GM18502 (cell line): Measurements from ENCODE around the gene ZNF407.

Experiments
- ATAC-seq: cut with Tn5 transposase; IDR thresholded peaks from one replicate; pipeline ENCODE4 v1.9.1; 2021; ENCODE audit warnings: mild to moderate bottlenecking; ENCODE audit not compliant: unreplicated experiment, poor library complexity

The ZNF407 gene

DNA sequence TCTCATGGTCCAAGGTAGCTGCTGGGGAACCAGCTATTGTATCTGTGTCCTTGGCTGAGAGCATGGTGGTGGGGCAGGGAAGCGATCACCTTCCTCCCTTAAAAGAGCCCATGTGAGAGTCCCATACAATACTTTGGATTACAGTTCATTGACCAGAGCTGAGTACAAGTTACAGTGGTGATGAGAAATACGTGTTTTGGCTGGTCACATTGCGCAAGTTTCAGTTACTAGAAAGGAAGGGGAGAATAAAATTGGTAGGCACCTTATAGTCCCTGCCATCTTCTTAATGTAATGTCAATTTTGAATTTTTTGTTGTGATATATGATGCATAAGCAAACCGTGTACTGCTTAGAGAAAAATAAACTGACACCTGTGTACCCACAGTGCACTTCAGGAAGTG lies 67.7 kb downstream of the ZNF407 start:
- no peak for ATAC-seq

DNA sequence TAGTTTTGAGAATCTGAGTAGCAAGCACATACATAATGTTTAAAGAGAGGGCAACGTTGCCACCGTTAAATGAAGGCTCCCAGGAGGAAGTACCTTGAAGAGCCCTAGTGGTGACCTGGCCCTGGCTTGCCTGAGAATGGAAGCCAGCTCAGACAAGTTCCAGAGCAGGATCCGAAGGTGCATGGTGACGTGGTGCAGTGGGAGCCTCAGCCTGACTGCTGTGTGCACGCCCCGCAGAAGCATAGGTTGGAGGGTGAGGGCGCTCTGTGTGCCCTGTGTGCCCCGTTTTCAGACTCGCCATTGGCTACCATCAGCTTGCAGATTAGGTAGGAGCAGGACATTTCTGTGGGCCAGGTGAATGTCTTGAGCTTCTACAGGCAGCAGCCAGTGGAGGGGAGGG lies 68.2 kb downstream of the ZNF407 start:
- no peak for ATAC-seq

DNA sequence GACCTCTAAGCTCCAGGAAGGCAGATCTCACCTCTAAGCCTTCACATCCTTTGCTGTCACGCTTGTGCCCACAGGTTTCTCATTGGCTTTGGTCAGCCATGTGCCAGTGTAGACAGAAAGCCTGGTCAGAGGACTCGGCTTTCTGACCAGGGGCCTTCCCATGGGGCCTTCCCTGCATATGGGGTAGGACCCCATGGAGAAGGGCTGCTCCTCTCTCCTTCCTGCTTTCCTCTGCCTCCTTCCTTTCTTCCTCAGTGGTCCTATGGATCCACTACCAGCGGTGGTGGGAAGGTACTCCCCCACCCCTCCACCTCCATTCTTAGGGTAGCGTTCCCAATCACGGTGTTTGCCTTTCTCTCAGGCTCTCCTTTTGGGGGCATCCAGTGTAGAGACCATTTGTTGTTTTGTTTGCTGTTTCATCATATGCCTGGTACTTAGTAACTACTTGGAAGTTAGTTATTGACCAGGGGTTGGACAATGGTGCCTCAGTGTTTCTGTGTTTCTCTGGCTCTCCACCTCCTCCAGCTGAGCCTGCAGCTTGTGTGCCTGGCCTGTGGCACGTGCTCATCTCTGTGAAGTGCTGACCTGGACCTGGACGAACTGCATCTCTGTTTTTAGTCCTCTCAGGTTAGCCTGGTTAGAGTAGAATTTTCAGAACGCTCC lies 71.6 kb downstream of the ZNF407 start:
- ATAC-seq, result no peak

DNA sequence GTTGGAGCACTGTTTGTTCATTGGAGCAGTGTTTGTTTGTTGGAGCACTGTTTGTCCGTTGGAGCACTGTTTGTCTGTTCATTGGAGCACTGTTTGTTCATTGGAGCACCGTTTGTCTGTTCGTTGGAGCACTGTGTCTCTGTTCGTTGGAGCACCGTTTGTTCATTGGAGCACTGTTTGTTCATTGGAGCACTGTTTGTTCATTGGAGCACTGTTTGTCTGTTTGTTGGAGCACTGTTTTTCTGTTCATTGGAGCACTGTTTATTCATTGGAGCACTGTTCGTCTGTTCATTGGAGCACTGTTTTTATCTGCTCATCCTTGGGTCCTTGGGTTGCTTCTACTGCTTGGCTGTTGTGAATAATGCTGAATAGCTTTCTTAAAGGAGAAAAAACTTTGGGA lies 74.7 kb downstream of the ZNF407 start:
- no peak for ATAC-seq

DNA sequence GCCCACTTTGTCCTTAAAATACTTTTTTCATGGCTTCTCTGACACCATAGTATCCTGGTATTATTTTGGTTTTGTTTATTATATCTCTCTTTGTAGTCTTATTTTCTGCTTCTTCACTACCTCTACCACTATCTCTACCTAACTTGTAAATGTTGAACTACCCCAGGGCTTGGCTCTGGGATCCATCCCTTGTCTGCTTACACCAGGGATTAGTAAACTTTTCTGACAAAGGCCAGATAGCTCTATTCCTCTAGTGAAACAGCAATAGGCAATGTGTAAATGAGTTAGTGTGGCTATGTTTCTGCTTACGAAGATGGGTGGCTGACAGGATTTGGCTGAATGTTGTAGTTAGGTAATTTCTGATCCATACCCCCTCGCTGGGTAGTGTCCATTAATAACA lies 76.8 kb downstream of the ZNF407 start:
- ATAC-seq, result no peak

DNA sequence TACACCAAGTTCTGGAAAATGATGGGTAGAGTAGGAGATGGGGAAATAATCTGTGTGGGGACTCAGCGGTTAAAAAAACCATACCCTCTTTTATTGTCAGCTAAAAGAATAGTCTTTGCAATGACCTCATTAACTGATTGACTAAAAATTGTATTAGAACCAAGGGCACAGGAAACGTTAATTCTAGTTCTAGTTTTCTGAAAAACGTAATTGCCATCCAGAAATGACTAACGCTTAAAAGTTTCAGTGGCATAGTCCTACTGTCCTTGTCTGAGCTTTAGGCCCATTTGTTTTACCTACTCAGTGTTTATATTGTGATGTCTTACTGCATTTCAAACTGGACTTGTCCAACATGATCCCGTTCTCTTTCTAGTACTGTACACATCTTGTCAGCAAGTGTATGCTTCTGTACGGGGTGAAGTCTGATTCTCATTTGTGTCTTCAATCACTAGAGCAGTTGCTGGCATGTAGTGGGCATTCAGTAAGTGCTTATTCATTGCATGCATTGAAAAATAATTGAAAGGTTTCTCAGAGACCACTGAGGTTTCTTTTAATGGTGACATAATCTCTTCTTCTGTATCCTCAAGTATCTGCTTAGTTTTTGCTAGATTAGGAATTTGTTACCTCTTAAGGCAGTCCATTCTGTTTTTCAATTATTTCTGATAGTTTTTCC lies 81.5 kb downstream of the ZNF407 start:
- ATAC-seq, result no peak

DNA sequence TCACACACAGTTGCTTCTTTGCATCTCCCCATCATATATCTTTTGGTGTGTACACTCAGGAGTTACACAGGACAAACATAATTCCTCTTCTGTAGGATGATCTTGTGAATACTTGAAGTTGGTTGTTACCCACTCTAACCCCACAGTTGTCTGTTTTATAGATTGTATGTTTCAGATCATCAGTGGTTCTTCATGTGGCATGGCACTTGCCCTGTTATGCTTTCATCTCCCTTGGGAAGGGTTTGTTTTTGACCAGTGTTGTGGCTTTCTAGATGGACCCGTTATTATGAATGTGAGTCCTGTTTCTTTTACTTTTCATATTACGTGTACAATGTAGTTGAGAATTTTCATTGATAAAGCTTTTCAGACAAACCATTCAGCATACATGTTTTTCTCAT lies 82.0 kb downstream of the ZNF407 start:
- no peak for ATAC-seq

DNA sequence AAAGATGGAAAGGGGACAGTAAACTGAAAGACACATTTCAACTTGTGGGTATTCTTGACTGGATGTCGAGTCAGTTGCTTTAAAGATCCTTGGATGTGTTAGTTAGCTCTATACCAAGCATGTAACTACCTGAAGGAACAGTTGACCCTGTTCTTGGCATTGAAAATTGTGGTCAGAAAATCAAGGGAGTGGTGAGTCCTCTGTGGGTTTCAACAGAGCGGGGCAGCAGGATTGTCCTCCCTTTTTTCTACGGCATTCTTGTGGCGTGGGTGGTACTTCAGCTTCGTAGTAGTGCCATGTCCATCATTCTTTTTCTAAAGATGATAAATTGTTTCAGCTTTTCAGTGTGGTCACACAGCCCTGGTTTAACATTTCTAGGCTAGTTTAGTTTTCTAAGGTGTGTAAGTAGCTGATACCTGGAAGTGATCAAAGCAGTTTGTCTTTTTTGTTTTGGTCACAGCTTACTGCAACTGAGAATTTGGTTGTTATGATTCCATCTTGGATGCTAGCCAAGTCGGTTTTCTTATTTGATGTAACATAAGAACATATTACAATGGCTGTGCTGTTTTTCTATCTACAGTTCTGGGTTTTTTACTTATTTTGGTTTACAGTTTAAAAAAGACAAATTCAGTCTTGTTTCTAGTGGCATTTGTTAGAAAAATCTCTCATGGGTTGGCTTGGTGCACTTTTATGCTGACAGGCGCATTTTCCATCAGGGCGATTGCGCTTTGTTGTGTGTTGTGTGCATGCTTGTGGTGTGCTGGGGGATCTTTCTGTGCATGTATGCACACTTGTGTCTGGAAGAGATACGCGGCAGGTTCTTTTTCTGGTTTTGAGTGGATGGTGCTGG lies 84.7 kb downstream of the ZNF407 start:
- no peak for ATAC-seq

DNA sequence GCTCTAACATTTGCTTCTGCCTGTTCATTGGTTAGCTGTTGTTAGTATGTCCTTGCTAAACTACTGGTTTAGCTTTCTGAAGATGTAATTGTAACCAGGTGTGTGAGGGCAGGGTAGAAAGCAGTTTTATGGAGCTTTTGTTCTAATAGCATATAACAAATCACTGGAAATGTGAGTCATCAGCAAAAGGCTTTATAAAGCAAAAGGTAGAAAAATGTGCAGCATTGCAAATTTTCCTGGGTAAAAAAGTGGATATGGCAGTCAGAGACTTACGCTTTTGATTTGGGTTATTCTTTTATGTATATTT lies 85.3 kb downstream of the ZNF407 start:
- no peak for ATAC-seq

DNA sequence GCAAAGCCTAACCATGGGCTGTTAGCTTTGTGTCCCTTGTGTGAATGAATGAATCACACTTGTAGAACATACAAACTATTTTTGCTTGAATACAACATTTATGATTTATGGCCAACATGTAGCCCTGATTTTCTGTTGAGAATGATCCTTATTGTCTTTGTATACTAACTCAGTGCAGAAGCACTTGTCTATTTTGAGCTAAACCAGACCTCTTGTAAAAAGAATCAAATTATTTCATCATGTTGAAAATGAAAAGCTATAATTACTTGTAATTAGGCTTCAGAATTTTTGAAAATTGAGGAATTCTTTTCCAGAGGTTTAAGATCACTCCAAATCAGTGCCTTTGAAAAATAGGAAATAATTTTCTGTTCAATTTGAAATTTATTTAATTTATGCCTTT lies 85.9 kb downstream of the ZNF407 start:
- no peak for ATAC-seq

DNA sequence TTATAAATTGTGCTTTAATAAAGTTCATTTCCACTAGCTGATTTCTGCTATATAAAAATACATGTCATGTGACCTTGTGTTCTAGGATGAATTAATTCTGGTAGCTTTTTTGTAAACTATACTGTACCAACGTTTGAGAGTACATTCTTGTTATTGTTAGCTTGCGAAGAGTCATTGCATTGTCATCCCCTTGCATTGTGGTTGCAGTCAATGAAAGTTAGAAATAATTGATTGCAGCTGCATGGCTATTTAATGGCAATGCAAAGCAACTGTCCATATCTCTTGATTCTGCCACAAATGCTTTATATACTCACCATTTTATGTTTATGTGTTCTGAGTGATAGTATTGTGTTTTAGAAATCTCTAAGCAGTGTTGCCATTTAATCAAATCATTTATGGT lies 91.6 kb downstream of the ZNF407 start:
- no peak for ATAC-seq

DNA sequence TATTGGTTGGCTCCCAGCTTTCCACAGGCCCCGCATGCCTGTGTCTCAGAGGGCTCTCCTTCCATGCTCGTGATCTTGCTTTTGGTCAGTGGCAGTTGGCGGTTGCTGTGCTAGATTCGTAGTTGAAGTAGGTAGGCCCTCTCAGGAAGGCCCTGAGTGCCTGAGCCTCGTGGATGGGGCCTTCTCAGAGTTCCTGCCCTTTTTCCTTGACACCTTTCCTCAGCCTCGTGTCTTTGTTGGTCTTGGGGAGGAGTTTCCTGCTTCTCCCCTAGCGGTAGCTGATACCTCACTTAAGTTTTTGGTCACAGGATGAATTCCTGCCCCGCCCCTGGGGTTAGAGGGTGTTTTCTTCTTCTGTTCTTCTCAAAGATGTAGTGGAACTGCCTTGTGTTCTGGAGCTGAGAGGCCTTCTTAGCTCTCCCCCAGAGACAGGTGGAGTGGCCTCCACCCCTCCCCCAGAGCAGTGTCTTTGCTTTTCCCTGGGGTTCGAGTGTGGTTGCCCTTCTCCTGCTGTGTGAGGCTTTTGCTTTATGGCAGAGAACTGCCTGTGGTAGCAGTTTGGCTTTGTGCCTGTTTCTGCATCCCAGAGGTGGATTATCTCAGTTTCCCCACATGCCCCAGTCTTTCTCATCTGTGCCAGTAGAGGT lies 94.8 kb downstream of the ZNF407 start:
- ATAC-seq, result no peak

DNA sequence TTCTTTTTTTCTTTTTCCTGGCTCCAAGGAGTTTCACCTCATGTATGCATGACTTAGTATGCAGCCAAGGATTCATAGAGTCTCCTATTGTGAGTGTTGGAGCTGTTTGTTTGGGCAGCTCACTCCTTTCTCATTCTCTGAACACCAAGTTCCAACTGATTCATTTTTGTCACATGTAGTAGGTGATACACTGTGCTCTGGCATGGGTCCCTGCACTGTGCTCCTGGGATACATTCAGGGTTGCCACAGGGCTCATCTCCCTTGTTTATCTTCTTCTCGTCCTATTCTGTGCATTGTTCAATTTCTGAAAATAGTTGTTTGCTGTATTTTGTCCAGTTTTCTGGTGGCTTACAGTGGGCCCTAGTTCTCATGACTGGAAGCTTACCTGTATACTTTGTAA lies 96.8 kb downstream of the ZNF407 start:
- no peak for ATAC-seq

DNA sequence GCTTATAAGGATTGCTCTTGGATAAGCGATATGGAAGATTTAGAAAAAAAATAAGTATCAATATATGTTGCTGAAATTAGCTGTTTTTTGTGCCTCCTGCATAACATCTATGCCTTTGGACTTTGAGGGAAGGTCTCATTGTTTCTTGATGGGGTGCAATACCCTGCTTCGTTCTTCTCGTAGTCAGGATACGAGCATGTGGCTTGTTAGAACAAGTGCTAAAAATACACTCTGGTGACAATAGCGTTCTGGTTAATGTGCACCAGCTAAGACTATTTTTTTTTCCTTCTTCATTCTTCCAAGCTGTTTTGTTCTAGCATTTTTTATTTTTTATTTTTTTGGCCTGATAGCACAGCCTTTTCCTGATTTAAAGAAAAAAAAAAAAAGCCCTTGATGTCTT lies 97.5 kb downstream of the ZNF407 start:
- no peak for ATAC-seq

DNA sequence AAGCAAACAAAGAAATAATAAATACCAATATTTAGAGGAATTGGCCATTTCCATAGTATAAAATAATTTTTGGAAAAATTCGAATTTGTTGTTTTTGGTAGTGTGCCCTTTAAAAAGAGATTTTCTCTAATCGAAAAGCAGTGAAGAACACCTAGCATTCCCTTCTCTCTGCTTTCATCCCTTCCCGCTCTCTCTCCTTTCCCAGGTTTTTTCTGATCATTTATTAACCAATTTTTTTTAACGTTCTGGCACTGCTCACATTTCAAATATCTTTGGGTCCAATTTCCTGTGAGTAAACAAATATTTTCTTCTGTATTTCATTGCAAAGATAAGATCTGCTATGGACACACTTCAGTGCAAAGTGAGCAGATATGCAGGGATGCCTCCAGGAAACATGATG lies 101.2 kb downstream of the ZNF407 start:
- ATAC-seq, result no peak

DNA sequence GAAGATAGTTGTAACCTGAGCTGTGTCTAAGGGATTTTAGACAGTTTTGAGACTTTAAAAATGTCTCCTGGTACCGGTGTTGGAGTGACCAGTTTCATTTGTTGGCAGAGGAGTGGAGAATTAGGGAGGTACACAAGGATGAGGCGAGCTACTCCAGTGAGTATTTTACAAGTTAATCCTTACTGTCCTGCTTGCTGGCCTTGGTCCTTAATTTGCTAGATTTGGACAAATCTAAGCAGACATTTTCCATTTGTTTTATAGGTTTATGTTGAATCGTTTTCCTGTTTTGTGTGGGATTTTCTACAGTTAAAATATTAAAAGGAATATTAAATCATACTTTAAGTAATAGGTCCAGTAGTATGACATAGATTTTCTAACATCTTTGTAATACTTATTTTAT lies 101.8 kb downstream of the ZNF407 start:
- no peak for ATAC-seq

DNA sequence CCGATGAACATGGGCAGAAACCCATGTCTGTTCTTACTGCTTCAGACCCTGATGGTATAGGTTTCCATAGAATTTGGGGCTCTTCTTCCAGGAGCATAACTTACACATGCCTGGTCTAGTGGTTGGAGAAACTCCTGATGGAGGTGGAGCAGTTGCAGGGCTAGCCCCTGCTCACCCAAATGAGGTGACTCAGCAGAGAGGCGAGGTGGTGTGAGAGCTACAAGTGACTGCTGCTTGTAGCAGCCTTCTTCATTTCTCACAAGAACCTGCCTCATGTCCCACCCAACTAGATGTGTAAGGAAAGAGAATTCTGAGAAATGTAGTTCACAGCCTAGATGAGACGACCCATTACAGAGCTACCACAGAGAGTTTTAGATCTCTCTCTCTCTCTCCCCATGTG lies 105.3 kb downstream of the ZNF407 start:
- ATAC-seq, result no peak

DNA sequence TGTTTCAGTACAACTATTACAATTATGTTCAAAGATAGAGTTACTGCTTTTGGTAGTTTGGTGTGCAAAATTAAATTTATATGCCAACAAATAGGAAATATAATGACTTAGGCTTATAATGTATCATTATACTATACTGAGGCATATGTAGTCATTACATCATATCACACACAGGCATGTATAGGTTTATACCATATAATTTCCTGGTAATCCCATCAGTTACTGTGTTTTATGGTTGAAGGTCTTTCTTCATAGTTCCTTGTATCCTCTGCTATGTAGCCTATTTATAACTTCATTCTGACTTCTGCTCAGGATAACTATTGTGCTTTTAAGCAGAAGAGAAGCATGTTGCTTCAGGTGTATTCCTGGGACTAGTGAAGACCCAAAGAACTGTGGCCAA lies 110.5 kb downstream of the ZNF407 start:
- ATAC-seq, result no peak

DNA sequence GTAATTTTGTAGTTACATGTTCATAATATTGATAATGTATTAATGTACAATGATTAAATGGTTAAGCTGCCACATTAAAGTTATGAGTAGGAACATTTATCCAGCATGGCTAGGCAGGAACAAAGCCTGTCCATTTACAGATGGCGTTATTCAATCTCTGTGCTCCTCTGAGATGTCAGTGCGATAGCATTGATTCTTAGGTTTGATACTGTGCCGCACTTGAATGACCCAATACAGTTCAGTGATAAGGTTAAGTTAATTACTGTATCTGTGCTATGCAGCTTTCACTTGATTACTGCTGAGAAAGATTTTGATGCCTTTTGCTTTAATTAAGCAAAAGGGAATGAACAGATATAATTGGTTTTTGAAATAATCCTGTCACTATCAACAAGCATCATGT lies 111.8 kb downstream of the ZNF407 start:
- no peak for ATAC-seq

DNA sequence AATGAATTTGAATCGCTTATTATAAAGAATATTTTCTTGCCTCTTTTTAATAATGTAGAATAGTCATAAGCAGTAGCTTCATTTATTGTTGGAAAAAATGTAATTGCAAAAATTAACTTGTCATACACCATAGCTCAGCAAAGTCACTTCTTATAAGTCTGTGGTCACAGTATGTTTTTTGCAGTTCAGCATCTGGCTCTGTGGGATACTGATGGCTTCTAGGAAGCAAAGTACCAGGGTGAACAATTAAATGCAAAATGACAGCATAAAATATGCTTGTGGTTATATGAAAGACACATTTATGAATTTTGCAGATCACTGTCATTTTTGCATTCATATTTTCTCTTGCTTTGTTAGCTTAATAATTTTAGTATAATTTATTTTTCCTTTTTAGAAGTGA lies 116.5 kb downstream of the ZNF407 start:
- ATAC-seq, result no peak

DNA sequence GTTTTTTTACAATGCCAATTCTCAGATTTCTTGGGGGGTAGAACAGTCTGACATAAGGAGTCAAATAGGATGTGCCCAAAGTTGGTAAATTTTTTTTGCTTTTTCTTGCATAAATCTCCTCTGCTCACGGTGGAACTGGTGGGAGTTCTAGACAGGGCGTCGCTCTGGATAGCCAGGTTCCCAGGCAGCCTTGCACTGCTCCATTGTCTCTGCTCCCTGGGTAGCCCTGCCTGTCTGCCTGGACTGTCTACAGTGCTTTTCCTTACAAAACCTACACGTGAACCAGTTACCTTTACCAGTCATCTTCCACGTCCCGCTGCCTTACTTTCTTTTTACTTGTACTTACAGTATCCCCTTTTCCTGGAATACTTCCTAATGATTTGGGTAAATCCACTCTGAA lies 117.1 kb downstream of the ZNF407 start:
- ATAC-seq, result no peak
